ENCODE measurements around the gene ZNF598.

GRCh38 chr16:2019921-2020831 lies 10.6 kb upstream of the ZNF598 start:
- TF ChIP-seq POLR2A (IDR thresholded peaks at IDR 0.05; ENCODE audit: low read length) = no peak
- no peak for TF ChIP-seq GATA1 (IDR thresholded peaks at IDR 0.05; ENCODE audit: low read depth, low read length)

All from erythroblast (primary cell).